ENCODE data around the gene BCL2.

DNA sequence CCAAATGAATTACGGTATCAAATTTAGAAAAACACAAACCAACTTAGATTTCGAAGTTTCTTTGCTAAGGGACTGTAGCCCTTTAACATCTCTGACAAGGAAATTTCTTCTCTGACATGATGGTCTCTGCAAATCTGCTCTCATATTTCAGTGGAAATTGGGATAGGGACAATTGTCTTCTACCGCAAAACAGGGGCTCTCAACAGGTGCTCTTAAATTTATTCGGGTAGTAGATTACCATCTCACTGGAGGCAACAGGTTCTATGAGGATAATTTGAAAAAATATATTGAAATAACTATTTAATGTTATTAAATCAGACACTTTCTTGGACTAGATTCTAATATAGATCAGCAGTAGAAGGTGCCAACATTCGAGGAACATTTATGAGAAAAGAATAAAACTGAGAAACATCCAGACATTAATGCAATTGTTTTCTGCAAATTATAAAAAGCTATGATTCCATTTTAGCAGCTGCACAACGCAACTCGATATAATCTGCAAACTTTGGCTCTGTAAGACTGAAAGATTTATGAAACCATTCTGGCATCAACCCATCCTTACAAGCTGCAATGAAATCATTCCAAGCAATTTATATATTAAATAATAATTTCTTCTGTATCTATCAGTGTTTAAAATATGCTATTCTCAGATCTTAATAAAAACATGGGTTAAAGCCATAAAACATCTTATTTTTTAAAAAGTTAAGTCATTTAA is 10.0 kb upstream of the BCL2 start:
- TF ChIP-seq RAD21 (IDR thresholded peaks at IDR 0.05; ENCODE audit: low read depth) (no peak), EP300 (IDR thresholded peaks at IDR 0.05; ENCODE audit: borderline replicate concordance) (no peak), TAF1 (IDR thresholded peaks at IDR 0.05; ENCODE audit: low read depth) (no peak), CREB1 (IDR thresholded peaks at IDR 0.05; ENCODE audit: low read depth) (no peak), TCF12 (IDR thresholded peaks at IDR 0.05; ENCODE audit: low read depth) (no peak), NFIC (IDR thresholded peaks at IDR 0.05) (no peak), CEBPB (IDR thresholded peaks at IDR 0.05) (no peak), MAX (IDR thresholded peaks at IDR 0.05) (no peak), USF1 (IDR thresholded peaks at IDR 0.05) (no peak), TEAD4 (IDR thresholded peaks at IDR 0.05) (no peak), YY1 (IDR thresholded peaks at IDR 0.05; ENCODE audit: low read depth) (no peak)
- TF ChIP-seq, protein P1, sequence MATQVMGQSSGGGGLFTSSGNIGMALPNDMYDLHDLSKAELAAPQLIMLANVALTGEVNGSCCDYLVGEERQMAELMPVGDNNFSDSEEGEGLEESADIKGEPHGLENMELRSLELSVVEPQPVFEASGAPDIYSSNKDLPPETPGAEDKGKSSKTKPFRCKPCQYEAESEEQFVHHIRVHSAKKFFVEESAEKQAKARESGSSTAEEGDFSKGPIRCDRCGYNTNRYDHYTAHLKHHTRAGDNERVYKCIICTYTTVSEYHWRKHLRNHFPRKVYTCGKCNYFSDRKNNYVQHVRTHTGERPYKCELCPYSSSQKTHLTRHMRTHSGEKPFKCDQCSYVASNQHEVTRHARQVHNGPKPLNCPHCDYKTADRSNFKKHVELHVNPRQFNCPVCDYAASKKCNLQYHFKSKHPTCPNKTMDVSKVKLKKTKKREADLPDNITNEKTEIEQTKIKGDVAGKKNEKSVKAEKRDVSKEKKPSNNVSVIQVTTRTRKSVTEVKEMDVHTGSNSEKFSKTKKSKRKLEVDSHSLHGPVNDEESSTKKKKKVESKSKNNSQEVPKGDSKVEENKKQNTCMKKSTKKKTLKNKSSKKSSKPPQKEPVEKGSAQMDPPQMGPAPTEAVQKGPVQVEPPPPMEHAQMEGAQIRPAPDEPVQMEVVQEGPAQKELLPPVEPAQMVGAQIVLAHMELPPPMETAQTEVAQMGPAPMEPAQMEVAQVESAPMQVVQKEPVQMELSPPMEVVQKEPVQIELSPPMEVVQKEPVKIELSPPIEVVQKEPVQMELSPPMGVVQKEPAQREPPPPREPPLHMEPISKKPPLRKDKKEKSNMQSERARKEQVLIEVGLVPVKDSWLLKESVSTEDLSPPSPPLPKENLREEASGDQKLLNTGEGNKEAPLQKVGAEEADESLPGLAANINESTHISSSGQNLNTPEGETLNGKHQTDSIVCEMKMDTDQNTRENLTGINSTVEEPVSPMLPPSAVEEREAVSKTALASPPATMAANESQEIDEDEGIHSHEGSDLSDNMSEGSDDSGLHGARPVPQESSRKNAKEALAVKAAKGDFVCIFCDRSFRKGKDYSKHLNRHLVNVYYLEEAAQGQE (IDR thresholded peaks at IDR 0.05; ENCODE audit: low read depth) = no peak

Data from Ishikawa (cell line).